Endothelial cell of umbilical vein (primary cell): ENCODE results near the gene PARVA. TPM values are rescaled to one million over a fixed set of nuclear protein-coding genes. Genes with fewer than 3 reads are reported as not detected.

Experiments used
- BruUV-seq: library from RNA; stranded (reverse); fragments of 400-500 nt; replicated peaks from 2 replicates; lab custom pipeline; 2021; lab: Mats Ljungman, UMichigan
- CTCF ChIA-PET: fragments of 300-600, 350-600 bp; sonication (Branson Sonifier 250); formaldehyde crosslinking; loops from one replicate; lab custom pipeline; 2021; ENCODE audit warnings: antibody characterized with exemption, inconsistent platforms; lab: Charles Lee
- POLR2A ChIA-PET: fragments of 300-600, 350-600 bp; sonication (Branson Sonifier 250); formaldehyde crosslinking; loops from one replicate; lab custom pipeline; 2021; ENCODE audit warnings: antibody characterized with exemption, inconsistent platforms; lab: Charles Lee
- DNase-seq: peaks from one replicate; pipeline ENCODE4 v3.0.0-alpha.2; 2011; ENCODE audit warnings: low read depth, low spot score
- FAIRE-seq: peaks from 2 replicates; lab custom pipeline; 2011; peaks lifted over from hg19 to GRCh38; lab: Jason Lieb, UNC
- H2AFZ ChIP-seq: 2 replicates; pipeline ENCODE4 v1.6.0; 2012; ENCODE audit warnings: low read depth, low read length, control low read depth, inconsistent platforms
- H3K27ac ChIP-seq: 2 replicates; pipeline ENCODE4 v1.5.1; 2011; ENCODE audit warnings: low read depth, mild to moderate bottlenecking, control low read depth, low read length, moderate library complexity; ENCODE audit not compliant: insufficient read depth
- H3K27me3 ChIP-seq, 2 experiments: 2 replicates each; pipeline versions ENCODE4 v1.6.0 to v1.6.1; 2011; ENCODE audit warnings: low read length in 2 of 2, mixed read lengths in 1 of 2; ENCODE audit not compliant: control insufficient read depth in 2 of 2, insufficient read depth in 2 of 2
- H3K36me3 ChIP-seq, 2 experiments: 2 replicates in 1 of 2; 3 replicates in 1 of 2; pipeline ENCODE4 v1.5.1; 2011; ENCODE audit warnings: low read length in 2 of 2, mild to moderate bottlenecking in 1 of 2, moderate library complexity in 1 of 2; ENCODE audit not compliant: control insufficient read depth in 2 of 2, insufficient read depth in 2 of 2; ENCODE audit errors: extremely low read depth in 1 of 2
- H3K4me1 ChIP-seq: 3 replicates; pipeline ENCODE4 v1.5.1; 2011; ENCODE audit warnings: mild to moderate bottlenecking, low read length; ENCODE audit not compliant: control insufficient read depth, insufficient read depth; ENCODE audit errors: extremely low read depth
- H3K4me2 ChIP-seq: 2 replicates; pipeline ENCODE4 v1.6.1; 2011; ENCODE audit warnings: low read length, control low read depth, mixed read lengths; ENCODE audit not compliant: insufficient read depth
- H3K4me3 ChIP-seq, 3 experiments: fragments of 200-600 bp in 1 of 3; sonication (generic), shearing (Covaris generic) in 1 of 3; replicated peaks in 1 of 3; 2 replicates each; pipeline ENCODE4 v1.5.1; 2011 to 2016; ENCODE audit warnings: control low read depth in 3 of 3, low read length in 3 of 3, mild to moderate bottlenecking in 2 of 3, inconsistent platforms in 1 of 3, low read depth in 1 of 3, moderate library complexity in 1 of 3; ENCODE audit not compliant: insufficient read depth in 1 of 3
- H3K79me2 ChIP-seq: 2 replicates; pipeline ENCODE4 v1.6.0; 2012; ENCODE audit warnings: low read length, inconsistent platforms; ENCODE audit not compliant: control insufficient read depth, insufficient read depth
- H3K9ac ChIP-seq: replicated peaks from 2 replicates; pipeline ENCODE3; 2011; ENCODE audit warnings: low read length, control low read depth; ENCODE audit not compliant: insufficient read depth; ENCODE audit errors: extremely low read depth
- H3K9me1 ChIP-seq: replicated peaks from 3 replicates; pipeline ENCODE4 v1.6.0; 2011; ENCODE audit warnings: mild to moderate bottlenecking, low read length; ENCODE audit not compliant: control insufficient read depth, insufficient read depth; ENCODE audit errors: extremely low read depth
- H3K9me3 ChIP-seq: replicated peaks from 2 replicates; pipeline ENCODE4 v1.5.1; 2012; ENCODE audit warnings: low read length, inconsistent platforms; ENCODE audit not compliant: control insufficient read depth, insufficient read depth
- H4K20me1 ChIP-seq: replicated peaks from 2 replicates; pipeline ENCODE3; 2011; ENCODE audit warnings: mild to moderate bottlenecking, low read length; ENCODE audit not compliant: control insufficient read depth, insufficient read depth; ENCODE audit errors: extremely low read depth
- EZH2 ChIP-seq: IDR thresholded peaks from 2 replicates; pipeline ENCODE4 v1.6.1; 2012; ENCODE audit warnings: borderline replicate concordance, low read depth, mild to moderate bottlenecking, moderate library complexity, low read length, inconsistent platforms; ENCODE audit not compliant: severe bottlenecking
- FOS ChIP-seq: IDR thresholded peaks from 2 replicates; pipeline ENCODE4 v1.6.1; 2011; ENCODE audit warnings: mild to moderate bottlenecking, low read length, moderate library complexity, borderline replicate concordance; ENCODE audit not compliant: insufficient read depth
- GATA2 ChIP-seq: IDR thresholded peaks from 2 replicates; pipeline ENCODE4 v1.7.0; 2011; ENCODE audit warnings: low read depth, mild to moderate bottlenecking, moderate library complexity, mixed read lengths, low read length; ENCODE audit not compliant: insufficient read length, insufficient read depth
- JUN ChIP-seq: IDR thresholded peaks from 2 replicates; pipeline ENCODE4 v1.6.1; 2011; ENCODE audit warnings: borderline replicate concordance, low read depth; ENCODE audit not compliant: insufficient read length, insufficient read depth
- MAX ChIP-seq: IDR thresholded peaks from 2 replicates; pipeline ENCODE4 v1.6.1; 2011; ENCODE audit not compliant: insufficient read depth, insufficient read length
- MYC ChIP-seq: IDR thresholded peaks from one replicate; pipeline ENCODE4 v1.6.1; 2011; ENCODE audit warnings: mild to moderate bottlenecking, low read depth, low read length
- POLR2A ChIP-seq: IDR thresholded peaks from 2 replicates; pipeline ENCODE4 v1.6.1; 2012; ENCODE audit warnings: low read depth, mild to moderate bottlenecking, control low read depth, low read length
- POLR2AphosphoS5 ChIP-seq: IDR thresholded peaks from 2 replicates; pipeline ENCODE4 v1.6.1; 2012; ENCODE audit warnings: low read depth, mild to moderate bottlenecking, control low read depth, low read length, moderate library complexity; ENCODE audit not compliant: insufficient read depth
- dilution Hi-C: fragments of 300-500 bp; cut with MboI; formaldehyde crosslinking; loops from one replicate; pipeline ENCODE4 v1.15.0; 2019; ENCODE audit warnings: low sequenced_read_pairs; ENCODE audit not compliant: extremely low pct_ligation_motif_present
- intact Hi-C: fragments of 100-400 bp; cut with micrococcal nuclease; formaldehyde crosslinking; loops from one replicate; pipeline ENCODE4 v1.10.0; 2022
- polyA plus RNA-seq, 4 experiments: library from polyadenylated mRNA; depleted of rRNA in 3 of 4; stranded (reverse) in 3 of 4; unstranded in 1 of 4; fragments of >200 nt; gene quantifications; 2 replicates each; pipeline versions ENCODE4 v1.2.1 to v1.2.3, GENCODE V29; 2011 to 2012; ENCODE audit warnings: missing spikeins in 1 of 4
- total RNA-seq: library from RNA; stranded (reverse); gene quantifications from 2 replicates; pipeline ENCODE4 v1.2.3, GENCODE V29; 2021
- TF ChIP-seq, protein P1 (sequence below), 2 donors: IDR thresholded peaks; 1 replicate in 1 of 2; 2 replicates in 1 of 2; pipeline ENCODE4 v1.5.1; 2011; ENCODE audit warnings: low read length in 2 of 2, mild to moderate bottlenecking in 2 of 2, moderate library complexity in 2 of 2, control low read depth in 1 of 2, inconsistent platforms in 1 of 2, low read depth in 1 of 2; ENCODE audit not compliant: insufficient read depth in 1 of 2; ENCODE audit errors: extremely low read depth in 1 of 2

Gene PARVA
- total and polyA plus RNA-seq, 2 donors (not counting 3 experiments of a cell fraction or from before 2014, with no cell fraction given): 40.6 to 104 TPM

DNA sequence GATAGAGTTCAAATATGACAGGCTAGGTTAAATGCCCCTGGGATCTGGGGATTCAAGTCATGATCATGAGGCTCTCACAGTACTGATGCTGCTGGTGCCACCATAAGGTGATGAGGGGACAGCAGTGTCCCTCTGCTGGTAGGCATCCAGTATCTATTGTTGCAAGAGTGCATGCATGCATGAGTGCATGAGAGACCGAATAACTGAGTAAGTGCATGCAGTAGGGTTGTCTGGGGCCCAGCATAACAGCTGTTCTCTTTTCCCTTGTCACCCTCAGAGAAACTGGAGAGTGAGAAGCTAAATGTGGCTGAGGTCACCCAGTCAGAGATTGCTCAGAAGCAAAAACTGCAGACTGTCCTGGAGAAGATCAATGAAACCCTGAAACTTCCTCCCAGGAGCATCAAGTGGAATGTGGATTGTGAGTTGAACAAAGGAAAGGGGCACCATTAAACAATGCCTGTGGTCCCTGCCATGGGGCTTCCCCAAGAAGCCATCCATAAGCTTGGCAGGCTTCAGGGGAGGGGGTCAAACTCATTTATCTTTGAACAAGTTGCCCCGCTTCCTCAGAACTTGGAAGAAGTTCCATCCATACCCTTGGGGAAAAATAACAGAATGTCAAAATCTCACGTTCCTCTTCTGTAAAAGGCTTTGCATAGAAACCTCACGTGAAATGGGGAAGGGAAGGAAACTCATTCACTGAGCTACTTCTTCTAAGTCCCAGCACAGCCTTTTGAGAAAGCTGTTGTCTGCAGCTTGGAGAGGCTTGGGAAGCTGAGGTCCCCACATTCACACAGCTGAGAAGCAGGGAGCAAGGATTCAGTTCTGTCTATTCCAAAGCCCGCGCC lies 119.0 kb downstream of the PARVA start:
- peaks cover 2 to 4% of the 10 kb centered on the region in 2 experiments for H3K36me3 ChIP-seq
- no peak for TF ChIP-seq MYC
- no peak for TF ChIP-seq FOS
- no peak for TF ChIP-seq EZH2
- intact Hi-C loops: no loop called here
- no peaks in the 10 kb centered on the region for H3K4me1 ChIP-seq
- H2AFZ ChIP-seq: no peak overlapping the region
- DNase-seq (no peak), FAIRE-seq (no peak)
- ChIA-PET CTCF (interaction anchor here (0.8 to 2.8 kb wide), 4 partner anchors 10 to 165 kb away, joined by 3 to 7 read pairs (median 4); no protein-coding TSS in a partner anchor), POLR2A (no interaction called here)
- H3K79me2 ChIP-seq: no peaks in the 10 kb centered on the region
- H3K4me2 ChIP-seq: no peak overlapping the region
- no peaks in the 10 kb centered on the region for H3K9me1 ChIP-seq
- no peaks in the 10 kb centered on the region for H3K27me3 ChIP-seq
- no peaks in the 10 kb centered on the region for H4K20me1 ChIP-seq
- H3K9ac ChIP-seq: no peak overlapping the region
- H3K4me3 ChIP-seq: no peak overlapping the region
- H3K9me3 ChIP-seq: no peaks in the 10 kb centered on the region
- no TSS peak for BruUV-seq
- dilution Hi-C loops: no loop called here
- H3K27ac ChIP-seq: no peak overlapping the region

DNA sequence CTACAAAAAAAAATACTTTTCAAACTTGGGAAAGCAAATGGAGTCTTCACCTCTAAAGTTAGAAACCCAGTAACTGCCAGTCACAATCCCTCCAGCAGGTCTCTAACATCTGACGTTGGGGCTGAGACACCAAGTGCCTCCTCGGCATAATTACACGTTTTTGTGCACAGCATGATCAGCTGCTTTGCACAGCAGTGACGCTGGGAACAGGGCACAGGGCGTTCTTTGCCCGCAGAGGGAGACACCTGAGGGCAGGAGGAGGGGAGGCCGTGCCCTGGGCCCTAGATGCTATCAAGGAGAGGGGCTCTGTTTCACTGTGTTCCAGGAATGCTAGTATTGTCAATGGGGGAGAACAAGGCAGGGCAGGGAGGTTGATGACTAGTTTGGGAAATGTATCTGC lies 120.1 kb downstream of the PARVA start:
- no peaks in the 10 kb centered on the region for H3K27me3 ChIP-seq
- dilution Hi-C loops (no loop called here), intact Hi-C loops (no loop called here)
- no peak overlapping the region for H3K4me2 ChIP-seq
- DNase-seq (no peak), FAIRE-seq (no peak)
- H2AFZ ChIP-seq: no peak overlapping the region
- no peak overlapping the region for H3K27ac ChIP-seq
- ChIA-PET POLR2A (no interaction called here), CTCF (interaction anchor here (1.2 to 2.1 kb wide), 2 partner anchors 86 to 166 kb away, joined by 4 read pairs; no protein-coding TSS in a partner anchor)
- H3K4me3 ChIP-seq: no peak overlapping the region
- no peak overlapping the region for H3K9ac ChIP-seq
- H3K9me3 ChIP-seq: no peaks in the 10 kb centered on the region
- no peaks in the 10 kb centered on the region for H3K79me2 ChIP-seq
- no peaks in the 10 kb centered on the region for H4K20me1 ChIP-seq
- no peaks in the 10 kb centered on the region for H3K9me1 ChIP-seq
- TF ChIP-seq JUN (no peak), MAX (no peak), FOS (no peak), POLR2A (no peak), MYC (no peak), EZH2 (no peak), GATA2 (no peak), POLR2AphosphoS5 (no peak)
- TF ChIP-seq, protein P1, sequence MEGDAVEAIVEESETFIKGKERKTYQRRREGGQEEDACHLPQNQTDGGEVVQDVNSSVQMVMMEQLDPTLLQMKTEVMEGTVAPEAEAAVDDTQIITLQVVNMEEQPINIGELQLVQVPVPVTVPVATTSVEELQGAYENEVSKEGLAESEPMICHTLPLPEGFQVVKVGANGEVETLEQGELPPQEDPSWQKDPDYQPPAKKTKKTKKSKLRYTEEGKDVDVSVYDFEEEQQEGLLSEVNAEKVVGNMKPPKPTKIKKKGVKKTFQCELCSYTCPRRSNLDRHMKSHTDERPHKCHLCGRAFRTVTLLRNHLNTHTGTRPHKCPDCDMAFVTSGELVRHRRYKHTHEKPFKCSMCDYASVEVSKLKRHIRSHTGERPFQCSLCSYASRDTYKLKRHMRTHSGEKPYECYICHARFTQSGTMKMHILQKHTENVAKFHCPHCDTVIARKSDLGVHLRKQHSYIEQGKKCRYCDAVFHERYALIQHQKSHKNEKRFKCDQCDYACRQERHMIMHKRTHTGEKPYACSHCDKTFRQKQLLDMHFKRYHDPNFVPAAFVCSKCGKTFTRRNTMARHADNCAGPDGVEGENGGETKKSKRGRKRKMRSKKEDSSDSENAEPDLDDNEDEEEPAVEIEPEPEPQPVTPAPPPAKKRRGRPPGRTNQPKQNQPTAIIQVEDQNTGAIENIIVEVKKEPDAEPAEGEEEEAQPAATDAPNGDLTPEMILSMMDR (IDR thresholded peaks at IDR 0.05; ENCODE audit: extremely low read depth in 1 of 2, insufficient read depth in 1 of 2, low read depth in 1 of 2, low read length in 2 of 2): no peak
- no TSS peak for BruUV-seq
- H3K36me3 ChIP-seq: peaks cover 2 to 4% of the 10 kb centered on the region in 2 experiments
- no peaks in the 10 kb centered on the region for H3K4me1 ChIP-seq
